OCI-LY7 (cell line): ENCODE results near the gene ARVCF. TPM values are rescaled to one million over a fixed set of nuclear protein-coding genes. Genes with fewer than 3 reads are reported as not detected.

Experiments used
- BruUV-seq: library from RNA; stranded (reverse); fragments of 400-500 nt; replicated peaks from 2 replicates; lab custom pipeline; 2021; lab: Mats Ljungman, UMichigan
- CTCF ChIA-PET: fragments of 300-600 bp; sonication (Branson Sonifier 250); formaldehyde crosslinking; loops from one replicate; lab custom pipeline; 2022; ENCODE audit warnings: antibody characterized with exemption; ENCODE audit not compliant: unreplicated experiment; lab: Charles Lee
- POLR2A ChIA-PET: fragments of 300-600 bp; sonication (Branson Sonifier 250); formaldehyde crosslinking; loops from one replicate; lab custom pipeline; 2022; ENCODE audit warnings: antibody characterized with exemption; lab: Charles Lee
- DNase-seq: peaks from one replicate; pipeline ENCODE4 v3.0.0-alpha.2; 2015; ENCODE audit warnings: low spot score
- H2AFZ ChIP-seq: fragments of 200-600 bp; sonication (generic), shearing (Covaris generic); 2 replicates; pipeline ENCODE4 v1.6.1; 2014; ENCODE audit warnings: mild to moderate bottlenecking, antibody characterized with exemption, low read length, moderate library complexity
- H3K27ac ChIP-seq: fragments of 200-600 bp; sonication (generic); 2 replicates; pipeline ENCODE4 v1.5.1; 2014; ENCODE audit warnings: mixed run types, low read depth, mild to moderate bottlenecking, moderate library complexity, low read length, inconsistent platforms; ENCODE audit not compliant: poor library complexity, severe bottlenecking
- H3K36me3 ChIP-seq: fragments of 200-600 bp; sonication (generic); 2 replicates; pipeline ENCODE4 v1.6.1; 2014; ENCODE audit warnings: mild to moderate bottlenecking, antibody characterized with exemption, low read length, moderate library complexity, mixed read lengths; ENCODE audit not compliant: insufficient read depth
- H3K4me1 ChIP-seq: fragments of 200-600 bp; sonication (generic); 2 replicates; pipeline ENCODE4 v1.5.1; 2014; ENCODE audit warnings: mild to moderate bottlenecking, low read length; ENCODE audit not compliant: insufficient read depth, poor library complexity, severe bottlenecking
- H3K4me2 ChIP-seq: fragments of 200-600 bp; sonication (generic); 2 replicates; pipeline ENCODE4 v1.6.1; 2014; ENCODE audit warnings: mild to moderate bottlenecking, low read length
- H3K4me3 ChIP-seq: fragments of 200-600 bp; sonication (generic); 2 replicates; pipeline ENCODE4 v1.5.1; 2014; ENCODE audit warnings: mild to moderate bottlenecking, low read depth, low read length; ENCODE audit not compliant: poor library complexity, severe bottlenecking
- H3K79me2 ChIP-seq: fragments of 200-600 bp; sonication (generic); 2 replicates; pipeline ENCODE4 v1.6.1; 2016; ENCODE audit warnings: low read depth, mild to moderate bottlenecking, low read length, moderate library complexity, mixed read lengths; ENCODE audit not compliant: insufficient read depth
- H3K9me2 ChIP-seq: fragments of 200-600 bp; sonication (generic); 2 replicates; pipeline ENCODE4 v1.6.1; 2016; ENCODE audit warnings: mild to moderate bottlenecking, low read length, mixed read lengths; ENCODE audit not compliant: insufficient read depth
- H3K9me3 ChIP-seq: fragments of 200-600 bp; sonication (generic); 2 replicates; pipeline ENCODE4 v1.6.1; 2014; ENCODE audit warnings: mild to moderate bottlenecking, mixed run types, low read length, mixed read lengths
- H4K20me1 ChIP-seq: fragments of 200-600 bp; sonication (generic); 2 replicates; pipeline ENCODE4 v1.6.1; 2014; ENCODE audit warnings: mild to moderate bottlenecking, antibody characterized with exemption, low read length, moderate library complexity, mixed read lengths; ENCODE audit not compliant: insufficient read depth
- CTCF ChIP-seq: fragments of 200-600 bp; sonication (generic); conservative IDR thresholded peaks from 2 replicates; pipeline ENCODE4 v1.5.1; 2014; ENCODE audit warnings: mild to moderate bottlenecking, antibody characterized with exemption, low read length, moderate library complexity, mixed read lengths
- EZH2phosphoT487 ChIP-seq: fragments of 200-600 bp; sonication (generic); IDR thresholded peaks from 2 replicates; pipeline ENCODE4 v1.6.1; 2018; ENCODE audit warnings: low read depth, borderline replicate concordance, mild to moderate bottlenecking, mixed run types, antibody characterized with exemption, low read length, moderate library complexity, mixed read lengths
- intact Hi-C: fragments of 100-400 bp; cut with micrococcal nuclease; formaldehyde crosslinking; loops from one replicate; pipeline ENCODE4 v1.10.0; 2022; ENCODE audit not compliant: unreplicated experiment
- total RNA-seq, 2 experiments: library from RNA; depleted of rRNA in 1 of 2; stranded (reverse); fragments of >200 nt in 1 of 2; shearing (Covaris generic) in 1 of 2; gene quantifications; 2 replicates each; pipeline ENCODE4 v1.2.3, GENCODE V29; 2014 to 2022

Gene ARVCF
- total RNA-seq, 2 experiments from 2014 or later, result 2.9 to 3.8 TPM

GRCh38 chr22:19990609-19991394 lies 25.8 kb downstream of the ARVCF start:
- ChIA-PET POLR2A (no interaction called here), CTCF (no interaction called here)
- Histone ChIP-seq H3K79me2 (no peaks in the 10 kb centered on the region), H3K9me3 (no peaks in the 10 kb centered on the region), H3K27ac (no peak overlapping the region), H3K36me3 (no peaks in the 10 kb centered on the region), H4K20me1 (no peaks in the 10 kb centered on the region), H3K4me1 (peaks cover 8% of the 10 kb centered on the region), H3K4me3 (no peak overlapping the region), H2AFZ (no peak overlapping the region), H3K4me2 (no peak overlapping the region), H3K9me2 (no peaks in the 10 kb centered on the region)
- intact Hi-C loops, result no loop called here
- no peak for DNase-seq
- TF ChIP-seq CTCF (no peak), EZH2phosphoT487 (no peak)
- no TSS peak for BruUV-seq

- Histone ChIP-seq H3K4me1 (peaks cover 8% of the 10 kb centered on the region), H3K4me2 (no peak overlapping the region), H3K9me3 (no peaks in the 10 kb centered on the region), H4K20me1 (no peaks in the 10 kb centered on the region), H2AFZ (no peak overlapping the region), H3K36me3 (no peaks in the 10 kb centered on the region), H3K79me2 (no peaks in the 10 kb centered on the region), H3K27ac (no peak overlapping the region), H3K4me3 (no peak overlapping the region), H3K9me2 (no peaks in the 10 kb centered on the region)
- no peak for DNase-seq
- TF ChIP-seq CTCF (no peak), EZH2phosphoT487 (no peak)
- intact Hi-C loops, result no loop called here
- CTCF ChIA-PET, result no interaction called here
- POLR2A ChIA-PET, result no interaction called here
- BruUV-seq, result no TSS peak
Measured at GRCh38 chr22:19990188-19990587, 26.4 kb downstream of the ARVCF start.

- Histone ChIP-seq H3K36me3 (no peaks in the 10 kb centered on the region), H2AFZ (no peak overlapping the region), H3K4me1 (peaks cover 8% of the 10 kb centered on the region), H4K20me1 (no peaks in the 10 kb centered on the region), H3K9me3 (no peaks in the 10 kb centered on the region), H3K79me2 (no peaks in the 10 kb centered on the region), H3K27ac (no peak overlapping the region), H3K4me3 (no peak overlapping the region), H3K4me2 (no peak overlapping the region), H3K9me2 (no peaks in the 10 kb centered on the region)
- POLR2A ChIA-PET, result no interaction called here
- CTCF ChIA-PET, result no interaction called here
- no peak for DNase-seq
- TF ChIP-seq EZH2phosphoT487 (no peak), CTCF (no peak)
- no TSS peak for BruUV-seq
- intact Hi-C loops, result no loop called here
Measured at GRCh38 chr22:19989725-19990067, 26.9 kb downstream of the ARVCF start.
